Choroid plexus epithelial cell (primary cell): ENCODE measurements around the gene KHDC4.

Experiments
- DNase-seq: peaks from one replicate; pipeline ENCODE4 v3.0.0-alpha.2; 2010; ENCODE audit warnings: low read depth
- H3K4me3 ChIP-seq: 2 replicates; pipeline ENCODE4 v1.5.1; 2011; ENCODE audit warnings: low read depth, mild to moderate bottlenecking, control low read depth, low read length, moderate library complexity
- TF ChIP-seq, protein P1 (sequence below): conservative IDR thresholded peaks from 2 replicates; pipeline ENCODE4 v1.5.1; 2011; ENCODE audit warnings: low read depth, mild to moderate bottlenecking, control low read depth, inconsistent platforms, low read length, moderate library complexity

The KHDC4 gene

GRCh38 chr1:155947741-155948140, 13.5 kb upstream of the KHDC4 start:
- TF ChIP-seq, protein P1, sequence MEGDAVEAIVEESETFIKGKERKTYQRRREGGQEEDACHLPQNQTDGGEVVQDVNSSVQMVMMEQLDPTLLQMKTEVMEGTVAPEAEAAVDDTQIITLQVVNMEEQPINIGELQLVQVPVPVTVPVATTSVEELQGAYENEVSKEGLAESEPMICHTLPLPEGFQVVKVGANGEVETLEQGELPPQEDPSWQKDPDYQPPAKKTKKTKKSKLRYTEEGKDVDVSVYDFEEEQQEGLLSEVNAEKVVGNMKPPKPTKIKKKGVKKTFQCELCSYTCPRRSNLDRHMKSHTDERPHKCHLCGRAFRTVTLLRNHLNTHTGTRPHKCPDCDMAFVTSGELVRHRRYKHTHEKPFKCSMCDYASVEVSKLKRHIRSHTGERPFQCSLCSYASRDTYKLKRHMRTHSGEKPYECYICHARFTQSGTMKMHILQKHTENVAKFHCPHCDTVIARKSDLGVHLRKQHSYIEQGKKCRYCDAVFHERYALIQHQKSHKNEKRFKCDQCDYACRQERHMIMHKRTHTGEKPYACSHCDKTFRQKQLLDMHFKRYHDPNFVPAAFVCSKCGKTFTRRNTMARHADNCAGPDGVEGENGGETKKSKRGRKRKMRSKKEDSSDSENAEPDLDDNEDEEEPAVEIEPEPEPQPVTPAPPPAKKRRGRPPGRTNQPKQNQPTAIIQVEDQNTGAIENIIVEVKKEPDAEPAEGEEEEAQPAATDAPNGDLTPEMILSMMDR, result no peak

DNA sequence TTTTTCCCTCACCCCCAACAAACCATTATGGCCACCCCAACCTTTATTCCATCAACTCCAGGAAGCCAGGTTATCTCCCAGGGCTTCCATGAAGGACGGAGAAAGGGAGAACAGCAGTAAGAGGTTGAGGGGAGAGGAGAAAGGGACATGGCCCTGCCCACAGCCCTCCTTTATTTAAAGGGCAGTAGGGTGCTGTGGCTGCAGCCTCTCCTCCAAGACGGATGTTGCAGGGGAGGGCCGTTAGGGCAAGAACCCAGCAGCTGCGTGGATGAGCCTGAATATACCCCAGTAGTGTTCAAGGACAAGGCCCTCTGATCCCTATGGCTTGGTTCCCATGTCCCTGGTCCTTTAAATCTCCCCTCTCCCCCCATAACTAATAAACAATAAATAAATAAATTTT, 13.1 kb upstream of the KHDC4 start:
- DNase-seq, result no peak
- TF ChIP-seq, protein P1, result no peak

More at GRCh38 chr1:155947741-155948140, 13.5 kb upstream of the KHDC4 start:
- H3K4me3 ChIP-seq, result no peak overlapping the region
- no peak for DNase-seq

GRCh38 chr1:155946633-155947219, 12.5 kb upstream of the KHDC4 start:
- TF ChIP-seq, protein P1, result no peak
- no peak for DNase-seq
- no peak overlapping the region for H3K4me3 ChIP-seq

More for the DNA sequence above, 13.1 kb upstream of the KHDC4 start:
- no peak overlapping the region for H3K4me3 ChIP-seq

GRCh38 chr1:155944444-155944799, 10.2 kb upstream of the KHDC4 start:
- TF ChIP-seq, protein P1, result no peak
- no peak overlapping the region for H3K4me3 ChIP-seq
- DNase-seq, result no peak

- DNase-seq, result no peak
- H3K4me3 ChIP-seq, result no peak overlapping the region
- TF ChIP-seq, protein P1, result no peak
Measured at GRCh38 chr1:155942578-155943141, 8.4 kb upstream of the KHDC4 start.

GRCh38 chr1:155941845-155942531, 7.8 kb upstream of the KHDC4 start:
- TF ChIP-seq, protein P1, result no peak
- no peak for DNase-seq
- H3K4me3 ChIP-seq, result no peak overlapping the region
